Activated gamma-delta T cell treated with Interleukin-2 at 50 U/mL for 16 hours (primary cell): ENCODE results near the gene DAGLA.

Experiments
- DNase-seq: peaks from one replicate; pipeline ENCODE4 v3.0.0-alpha.2; 2020

Gene DAGLA

DNA sequence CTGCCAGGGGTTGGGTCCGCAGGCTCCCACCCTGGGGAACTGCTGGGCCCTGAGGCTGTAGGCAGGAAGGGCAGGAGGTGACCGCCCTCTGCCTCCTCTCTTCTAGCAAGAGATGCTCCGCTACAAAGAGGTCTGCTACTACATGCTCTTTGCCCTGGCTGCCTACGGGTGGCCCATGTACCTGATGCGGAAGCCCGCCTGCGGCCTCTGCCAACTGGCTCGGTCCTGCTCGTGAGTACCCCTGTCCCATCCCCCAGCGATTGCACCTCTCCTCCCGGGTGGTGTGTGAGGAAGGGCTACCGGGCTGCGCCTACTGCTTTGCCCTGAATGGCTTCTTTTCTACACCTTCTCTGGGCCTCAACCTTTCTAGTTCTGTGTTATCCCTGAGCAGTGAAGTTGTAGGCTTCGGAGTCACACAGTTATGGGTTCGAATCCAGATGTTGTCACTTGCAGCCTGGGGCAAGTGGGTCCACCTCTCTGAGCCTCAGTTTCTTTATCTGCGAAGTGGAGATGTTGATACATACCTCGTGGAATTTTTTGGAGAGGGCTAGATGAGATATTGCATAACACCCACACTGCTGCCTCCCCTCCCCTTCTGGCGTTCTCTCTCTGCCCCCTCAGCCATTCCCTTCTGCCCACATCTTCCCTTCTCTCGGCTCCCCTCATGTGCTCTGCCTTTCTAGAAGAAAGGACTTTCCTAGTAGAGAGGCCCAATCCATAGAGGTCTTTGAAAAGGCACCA lies 51.2 kb downstream of the DAGLA start:
- no peak for DNase-seq

DNA sequence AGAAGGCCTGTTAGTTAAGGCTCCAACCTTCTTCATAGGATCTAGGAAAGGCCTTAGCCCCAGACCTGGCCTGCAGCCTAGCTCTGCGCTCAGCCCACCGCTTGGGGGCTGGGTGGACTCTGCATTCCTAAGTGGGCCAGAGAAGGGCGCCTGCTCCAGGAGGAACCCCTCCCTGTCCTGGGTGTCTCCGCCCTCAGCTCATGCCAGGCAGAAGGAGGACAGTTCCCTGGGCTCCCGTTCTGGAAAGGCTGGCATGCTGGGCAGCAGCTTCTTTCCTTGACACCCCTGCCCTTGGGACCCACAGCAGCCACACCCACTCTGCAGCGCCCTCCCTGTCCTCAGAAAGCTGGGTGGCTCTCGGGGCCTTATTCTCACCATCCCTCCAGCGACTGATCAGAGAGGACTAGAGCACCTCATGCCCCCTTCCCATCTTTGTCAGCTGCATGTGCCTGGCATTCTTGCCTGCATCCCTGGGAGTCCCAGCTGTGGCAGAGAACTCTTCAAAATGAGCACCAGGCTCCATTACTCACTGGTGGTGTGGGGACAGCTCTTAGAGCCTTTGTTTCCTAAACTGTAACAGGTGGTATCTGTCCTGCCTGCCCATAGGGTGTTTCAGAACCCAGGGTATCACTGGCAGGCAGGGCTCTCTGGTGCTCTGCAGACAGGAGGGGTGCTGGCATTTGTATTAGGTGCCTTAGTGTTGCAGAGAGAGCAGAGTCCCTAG lies 51.9 kb downstream of the DAGLA start:
- DNase-seq = no peak

DNA sequence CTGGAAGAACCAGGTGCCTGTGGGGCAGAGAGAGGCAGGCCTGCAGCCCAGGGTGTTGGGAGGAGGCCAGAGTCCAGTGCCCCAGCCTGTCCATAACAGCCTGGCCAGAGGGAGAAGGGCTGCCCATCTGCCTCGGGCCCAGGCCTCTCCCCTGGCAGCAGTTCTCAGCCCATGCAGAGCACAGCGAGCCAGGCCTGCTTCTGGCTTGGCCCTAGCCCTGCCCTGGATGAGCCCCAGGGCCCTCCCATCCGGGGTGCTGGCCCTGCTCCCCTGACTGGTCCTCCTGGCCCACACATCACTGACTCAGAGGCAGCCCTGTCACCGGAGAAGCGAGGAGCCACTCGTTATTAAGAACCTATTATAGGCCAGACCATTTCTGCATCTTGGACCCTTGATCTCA lies 52.5 kb downstream of the DAGLA start:
- no peak for DNase-seq

DNA sequence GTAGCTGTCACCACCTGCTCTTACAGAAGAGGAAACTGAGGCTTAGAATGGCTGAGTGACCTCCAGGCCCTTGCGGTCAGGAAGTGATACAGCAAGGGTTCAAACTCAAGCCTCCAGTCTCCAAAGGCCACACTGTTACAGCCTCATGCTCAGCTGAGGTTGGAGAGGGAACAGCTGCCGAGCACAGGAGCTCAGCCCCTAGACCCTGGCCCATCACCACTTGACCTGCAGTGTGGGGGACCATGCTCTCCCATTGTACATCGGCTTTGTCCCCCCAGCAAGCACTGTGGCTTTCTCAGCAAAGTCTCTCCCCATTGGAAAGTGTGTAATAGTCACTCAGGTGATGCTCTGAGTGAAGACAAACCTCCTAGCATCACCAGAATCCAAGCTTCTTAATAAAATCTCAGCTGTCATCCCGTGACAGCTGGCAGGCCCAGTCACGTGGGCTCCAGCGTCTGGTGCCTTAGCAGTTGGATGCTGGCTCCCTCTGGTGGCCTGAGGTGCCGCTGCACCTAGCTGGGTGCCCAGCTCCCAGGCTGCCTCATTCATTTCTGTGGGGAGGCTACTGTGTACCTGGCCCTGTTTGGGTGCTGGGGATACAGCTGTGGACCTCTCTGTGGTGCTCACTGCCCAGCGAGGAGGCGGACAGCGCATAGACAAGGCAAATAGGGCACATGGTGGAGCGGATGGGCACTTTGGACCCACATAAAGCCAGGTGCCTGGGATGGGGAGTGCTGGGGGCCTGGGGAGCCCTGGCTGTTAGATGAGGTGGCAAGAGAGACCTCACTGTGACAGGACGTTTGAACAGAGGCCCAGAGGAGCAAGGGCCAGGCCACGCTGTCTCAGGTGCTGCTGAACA lies 53.2 kb downstream of the DAGLA start:
- DNase-seq = peak; percentile 80

- no peak for DNase-seq
These were observed 54.6 kb downstream of the DAGLA start for GRCh38 chr11:61734767-61735166.

- DNase-seq = no peak
These were observed 55.2 kb downstream of the DAGLA start for GRCh38 chr11:61735391-61735790.

GRCh38 chr11:61736310-61736709 lies 56.1 kb downstream of the DAGLA start:
- no peak for DNase-seq

- DNase-seq = no peak
These were observed 56.9 kb downstream of the DAGLA start for GRCh38 chr11:61737131-61737530.

DNA sequence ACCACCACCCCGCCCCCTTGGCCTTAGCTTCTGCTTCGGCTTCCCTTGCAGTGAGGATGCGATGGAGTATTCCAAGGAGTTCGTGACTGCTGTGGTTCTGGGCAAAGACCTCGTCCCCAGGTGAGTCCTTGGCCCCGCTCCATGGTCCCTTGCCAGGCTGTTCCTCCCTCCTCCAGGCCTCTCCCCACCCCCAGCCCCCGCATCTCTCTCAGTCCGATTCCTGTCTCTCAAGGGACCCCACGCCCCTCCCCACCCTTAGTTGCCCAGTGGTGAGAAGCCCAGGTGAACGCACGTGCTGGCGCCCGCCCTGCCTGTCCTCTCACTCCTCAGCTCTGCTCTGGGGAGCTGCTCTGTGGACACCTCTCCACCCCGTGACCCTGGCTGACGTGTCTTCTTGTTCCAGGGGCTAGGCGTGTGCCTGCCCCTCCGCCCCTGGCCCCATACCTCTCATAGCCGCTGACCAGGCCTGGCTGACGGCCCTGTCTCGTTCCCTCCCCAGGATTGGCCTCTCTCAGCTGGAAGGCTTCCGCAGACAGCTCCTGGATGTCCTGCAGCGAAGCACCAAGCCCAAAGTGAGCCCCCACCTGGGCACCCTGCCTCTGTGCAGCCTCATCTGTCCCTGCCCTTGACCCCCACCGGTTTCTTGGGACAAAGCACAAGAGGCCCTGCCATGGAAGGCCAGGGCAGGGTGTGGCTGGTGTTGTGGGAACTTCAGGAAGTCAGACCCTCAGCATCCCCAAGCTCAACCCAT lies 57.6 kb downstream of the DAGLA start:
- no peak for DNase-seq

GRCh38 chr11:61738776-61739175 lies 58.6 kb downstream of the DAGLA start:
- no peak for DNase-seq

DNA sequence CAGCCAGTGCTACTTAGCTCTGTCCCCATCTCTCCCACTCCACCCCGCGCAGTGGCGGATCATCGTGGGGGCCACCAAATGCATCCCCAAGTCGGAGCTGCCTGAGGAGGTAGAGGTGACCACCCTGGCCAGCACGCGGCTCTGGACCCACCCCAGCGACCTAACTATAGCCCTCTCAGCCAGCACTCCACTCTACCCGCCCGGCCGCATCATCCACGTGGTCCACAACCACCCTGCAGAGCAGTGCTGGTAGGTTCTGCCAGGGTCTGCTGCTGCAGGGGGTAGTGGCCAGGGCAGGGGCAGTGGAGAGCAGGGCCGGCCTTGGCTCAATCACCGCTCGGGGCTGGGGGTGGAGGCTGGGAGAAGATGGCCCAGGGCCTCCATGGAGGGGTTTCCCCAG lies 59.2 kb downstream of the DAGLA start:
- no peak for DNase-seq

- DNase-seq = no peak
These were observed 59.8 kb downstream of the DAGLA start for GRCh38 chr11:61739966-61740365.

DNA sequence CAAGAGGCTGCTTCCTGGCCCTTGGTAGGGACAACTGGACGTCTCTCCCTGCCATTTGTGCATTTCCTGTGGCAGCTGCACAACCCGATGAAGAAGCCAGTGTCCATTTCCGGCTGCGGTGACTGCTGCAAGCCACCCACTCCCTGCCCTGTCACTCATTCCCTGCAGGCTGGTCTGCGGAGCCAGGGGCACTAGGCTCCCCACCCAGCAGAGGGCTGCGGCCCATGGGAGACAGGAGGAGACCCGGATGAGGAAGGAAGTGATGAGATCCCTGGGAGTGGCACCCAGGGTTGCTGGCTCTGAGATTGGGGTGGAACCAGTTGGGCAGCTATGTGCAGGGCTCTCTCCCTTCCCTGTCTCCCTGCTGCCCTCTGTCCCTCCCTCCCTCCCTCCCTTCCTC lies 62.2 kb downstream of the DAGLA start:
- DNase-seq = no peak

- DNase-seq = no peak
These were observed 63.4 kb downstream of the DAGLA start for GRCh38 chr11:61743486-61744095.

- no peak for DNase-seq
These were observed 64.0 kb downstream of the DAGLA start for GRCh38 chr11:61744181-61744580.

DNA sequence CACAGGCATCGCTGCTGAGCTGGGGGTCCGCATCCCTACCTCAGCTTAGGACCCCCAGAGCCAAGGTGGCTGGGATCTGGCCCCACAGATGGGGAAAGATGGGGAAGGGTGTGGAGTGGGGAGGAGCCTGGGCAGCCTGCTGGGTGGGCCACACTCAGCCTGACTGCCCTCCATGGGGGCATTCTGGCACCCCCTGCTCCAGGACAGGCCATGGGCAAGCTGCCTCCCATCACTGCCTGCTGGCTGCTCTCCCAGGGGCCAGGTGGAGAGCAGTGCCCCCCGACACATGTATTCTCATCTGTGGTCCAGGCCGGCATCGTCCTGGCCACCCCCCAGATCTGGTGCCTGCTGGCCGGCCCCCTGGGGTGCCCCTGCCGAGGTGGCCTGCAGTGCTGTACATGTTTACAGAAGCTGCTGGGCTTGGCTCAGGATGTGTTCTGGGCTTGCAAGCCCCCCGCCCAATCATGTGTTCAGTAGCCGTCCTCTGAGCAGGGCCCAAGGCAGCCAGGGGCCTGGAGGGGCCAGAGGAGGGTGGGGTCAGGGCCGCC lies 64.5 kb downstream of the DAGLA start:
- DNase-seq = no peak

- DNase-seq = no peak
These were observed 65.7 kb downstream of the DAGLA start for GRCh38 chr11:61745781-61746441.

- no peak for DNase-seq
These were observed 66.4 kb downstream of the DAGLA start for GRCh38 chr11:61746442-61747191.

DNA sequence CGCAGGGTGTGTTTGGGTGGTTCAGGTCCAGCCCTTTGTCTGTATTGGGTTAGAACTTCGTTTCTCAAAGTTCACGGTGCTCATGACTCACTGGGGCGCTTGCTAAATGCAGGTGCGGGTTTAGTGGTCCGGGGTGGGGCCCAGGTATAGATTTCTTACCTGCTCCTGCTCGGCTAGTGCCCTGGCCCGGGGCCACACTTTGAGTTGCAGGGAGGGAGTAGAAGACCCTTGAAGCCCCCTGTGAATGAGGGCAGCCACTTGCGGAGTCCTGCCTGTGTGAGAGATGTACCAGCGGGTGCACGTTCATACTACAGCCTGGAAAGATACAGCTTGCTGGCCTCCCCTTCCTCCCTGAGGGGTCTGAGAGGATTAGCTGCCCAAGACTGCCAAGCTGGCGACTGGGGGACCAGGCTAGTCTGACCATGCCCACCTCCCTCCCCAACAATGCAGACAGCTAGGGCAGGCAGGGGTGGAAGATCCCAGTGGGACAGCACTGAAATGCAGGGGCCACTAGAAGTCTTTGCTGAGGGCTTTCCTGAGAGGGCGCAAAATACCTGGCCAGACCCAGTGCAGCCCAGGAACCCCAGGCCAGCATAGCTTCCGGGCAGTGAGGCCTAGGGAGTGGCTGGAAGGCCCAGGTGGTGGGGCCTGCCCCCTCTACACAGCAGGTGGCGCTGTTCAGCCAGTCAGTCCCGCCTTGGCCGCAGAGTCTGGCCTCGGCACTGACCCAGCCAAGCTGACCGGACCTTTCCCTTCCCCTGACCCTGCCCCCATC lies 67.2 kb downstream of the DAGLA start:
- peak; percentile 37 for DNase-seq

GRCh38 chr11:61747967-61748285 lies 67.7 kb downstream of the DAGLA start:
- no peak for DNase-seq
